C4-2B (cell line): ENCODE results near the gene B3GALT6.

ENCODE experiments used
- CTCF ChIP-seq: fragments of 450-650 bp; conservative IDR thresholded peaks from 2 replicates; pipeline ENCODE4 v1.5.1; 2017; ENCODE audit warnings: mild to moderate bottlenecking
- ZFX ChIP-seq: fragments of 450-650 bp; IDR thresholded peaks from 2 replicates; pipeline ENCODE4 v1.6.1; 2017

- TF ChIP-seq CTCF (no peak), ZFX (no peak)
Observed at GRCh38 chr1:1262071-1262470, 30.0 kb downstream of the B3GALT6 start.
